NCI-H1436 (cell line): ENCODE results near the gene ZFAND3.

Source experiments
- DNase-seq: peaks from one replicate; lab custom pipeline; 2025; lab: John Stamatoyannopoulos, UW

ZFAND3 gene

GRCh38 chr6:38134704-38135088, 315.2 kb downstream of the ZFAND3 start:
- no peak for DNase-seq

- DNase-seq, result no peak
These were observed 317.0 kb downstream of the ZFAND3 start for GRCh38 chr6:38136547-38136946.

- no peak for DNase-seq
These were observed 318.2 kb downstream of the ZFAND3 start for GRCh38 chr6:38137608-38138265.

- DNase-seq, result no peak
These were observed 318.8 kb downstream of the ZFAND3 start for GRCh38 chr6:38138374-38138773.

GRCh38 chr6:38141085-38141484, 321.6 kb downstream of the ZFAND3 start:
- DNase-seq, result no peak

GRCh38 chr6:38141716-38142115, 322.2 kb downstream of the ZFAND3 start:
- DNase-seq, result no peak

GRCh38 chr6:38142178-38142902, 322.8 kb downstream of the ZFAND3 start:
- no peak for DNase-seq

GRCh38 chr6:38143191-38144150, 323.9 kb downstream of the ZFAND3 start:
- DNase-seq, result peak; percentile 12

- no peak for DNase-seq
These were observed 324.9 kb downstream of the ZFAND3 start for GRCh38 chr6:38144365-38144945.

GRCh38 chr6:38146021-38146733, 326.6 kb downstream of the ZFAND3 start:
- DNase-seq, result no peak

- DNase-seq, result no peak
These were observed 327.2 kb downstream of the ZFAND3 start for GRCh38 chr6:38146734-38147027.

- no peak for DNase-seq
These were observed 329.1 kb downstream of the ZFAND3 start for GRCh38 chr6:38148606-38149005.

- DNase-seq, result no peak
These were observed 330.0 kb downstream of the ZFAND3 start for GRCh38 chr6:38149531-38149930.

GRCh38 chr6:38150021-38150420, 330.5 kb downstream of the ZFAND3 start:
- DNase-seq, result no peak

- DNase-seq, result no peak
These were observed 331.3 kb downstream of the ZFAND3 start for GRCh38 chr6:38150681-38151296.

- DNase-seq, result no peak
These were observed 332.3 kb downstream of the ZFAND3 start for GRCh38 chr6:38151580-38152500.

GRCh38 chr6:38152620-38153019, 333.1 kb downstream of the ZFAND3 start:
- DNase-seq, result no peak

GRCh38 chr6:38153076-38153797, 333.7 kb downstream of the ZFAND3 start:
- DNase-seq, result no peak

- DNase-seq, result no peak
These were observed 334.3 kb downstream of the ZFAND3 start for GRCh38 chr6:38153798-38154345.
